HG02571 (cell line): Measurements from ENCODE around the gene SIN3B.

Experiments used
- ATAC-seq: cut with Tn5 transposase; IDR thresholded peaks from one replicate; pipeline ENCODE4 v1.9.1; 2021; ENCODE audit warnings: mild to moderate bottlenecking, moderate library complexity; ENCODE audit not compliant: unreplicated experiment

The SIN3B gene

GRCh38 chr19:16889366-16889882 lies 60.2 kb downstream of the SIN3B start:
- no peak for ATAC-seq

GRCh38 chr19:16889883-16890460 lies 60.8 kb downstream of the SIN3B start:
- no peak for ATAC-seq

- ATAC-seq = no peak
Observed at GRCh38 chr19:16890461-16891184, 61.4 kb downstream of the SIN3B start.

GRCh38 chr19:16891696-16892382 lies 62.6 kb downstream of the SIN3B start:
- no peak for ATAC-seq

GRCh38 chr19:16892436-16892835 lies 63.2 kb downstream of the SIN3B start:
- ATAC-seq = no peak

GRCh38 chr19:16892868-16893685 lies 63.9 kb downstream of the SIN3B start:
- ATAC-seq = no peak

- ATAC-seq = no peak
Observed at GRCh38 chr19:16893686-16893989, 64.4 kb downstream of the SIN3B start.

GRCh38 chr19:16894080-16894479 lies 64.9 kb downstream of the SIN3B start:
- ATAC-seq = no peak

- no peak for ATAC-seq
Observed at GRCh38 chr19:16895467-16896145, 66.4 kb downstream of the SIN3B start.

- peak; percentile 30 for ATAC-seq
Observed at GRCh38 chr19:16896146-16897028, 67.2 kb downstream of the SIN3B start.

- ATAC-seq = peak; percentile 37
Observed at GRCh38 chr19:16897029-16897855, 68.0 kb downstream of the SIN3B start.

GRCh38 chr19:16897856-16898161 lies 68.6 kb downstream of the SIN3B start:
- ATAC-seq = no peak

GRCh38 chr19:16898361-16899015 lies 69.3 kb downstream of the SIN3B start:
- ATAC-seq = no peak

- no peak for ATAC-seq
Observed at GRCh38 chr19:16899566-16900075, 70.4 kb downstream of the SIN3B start.

- ATAC-seq = no peak
Observed at GRCh38 chr19:16901491-16902175, 72.4 kb downstream of the SIN3B start.

GRCh38 chr19:16902545-16902944 lies 73.3 kb downstream of the SIN3B start:
- no peak for ATAC-seq

- ATAC-seq = no peak
Observed at GRCh38 chr19:16903347-16903746, 74.1 kb downstream of the SIN3B start.

GRCh38 chr19:16904599-16904998 lies 75.4 kb downstream of the SIN3B start:
- ATAC-seq = no peak
